ENCODE measurements around the gene AHRR. TPM values are rescaled to one million over a fixed set of nuclear protein-coding genes. Genes with fewer than 3 reads are reported as not detected.

AHRR gene
- total and polyA plus RNA-seq, 3 donors from 2014 or later: 36.9 to 68.5 (median 43.4) TPM

DNA sequence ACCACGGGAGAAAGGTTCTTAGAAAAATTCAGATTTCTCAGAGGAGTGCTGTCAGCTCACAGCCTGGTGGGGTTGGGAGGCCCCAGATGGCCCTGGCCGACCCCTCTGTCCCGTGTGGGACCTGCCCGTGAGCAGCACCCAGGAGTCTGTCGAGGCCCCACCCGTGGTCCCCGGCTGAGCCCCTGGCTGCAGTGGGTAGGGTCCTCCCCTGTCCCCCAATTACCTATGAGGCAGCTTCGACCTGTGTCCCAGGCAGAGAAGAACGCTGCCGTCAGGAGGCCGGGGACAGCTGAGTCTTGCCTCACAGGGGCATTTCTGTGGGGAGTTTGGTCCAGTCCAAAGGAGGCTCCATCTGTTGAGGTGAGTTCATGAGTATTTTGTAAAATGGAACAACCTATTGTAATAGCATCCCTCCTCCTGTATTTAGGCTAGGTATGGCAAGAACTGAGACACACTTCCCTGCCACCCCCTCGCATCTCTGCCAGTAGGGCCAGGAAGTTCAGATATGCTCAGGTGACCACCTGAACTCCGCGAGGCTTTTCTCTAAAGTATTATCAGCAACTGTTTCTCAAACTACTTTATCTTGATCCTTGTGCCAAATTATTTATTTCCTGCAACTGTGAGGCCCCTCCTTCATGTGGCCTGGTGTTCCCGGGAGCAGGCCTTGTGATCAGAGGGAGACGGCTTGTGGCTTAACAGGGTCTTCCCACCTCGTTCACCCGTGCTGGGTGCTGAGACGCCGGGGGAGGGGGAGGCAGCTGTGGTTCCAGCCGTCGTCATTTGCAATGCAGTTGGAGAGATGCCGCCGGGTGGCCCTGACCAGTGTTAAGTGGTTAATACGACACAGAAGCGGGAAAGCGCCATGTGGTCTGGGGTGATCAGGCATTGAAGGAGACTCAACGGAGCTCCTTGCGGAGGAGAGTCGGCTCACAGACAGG, 1.7 kb downstream of the AHRR start:
- Histone ChIP-seq H3K27ac (no peak overlapping the region), H3K9me3 (no peaks in the 10 kb centered on the region), H3K36me3 (ENCODE audit: low read depth, missing control alignments) (no peaks in the 10 kb centered on the region), H3K4me1 (no peaks in the 10 kb centered on the region), H3K4me3 (no peak overlapping the region), H3K27me3 (no peaks in the 10 kb centered on the region)
- intact Hi-C loops (cut with DNase I; ENCODE audit: low total_unique reads): no loop called here
- TF ChIP-seq, protein P1, sequence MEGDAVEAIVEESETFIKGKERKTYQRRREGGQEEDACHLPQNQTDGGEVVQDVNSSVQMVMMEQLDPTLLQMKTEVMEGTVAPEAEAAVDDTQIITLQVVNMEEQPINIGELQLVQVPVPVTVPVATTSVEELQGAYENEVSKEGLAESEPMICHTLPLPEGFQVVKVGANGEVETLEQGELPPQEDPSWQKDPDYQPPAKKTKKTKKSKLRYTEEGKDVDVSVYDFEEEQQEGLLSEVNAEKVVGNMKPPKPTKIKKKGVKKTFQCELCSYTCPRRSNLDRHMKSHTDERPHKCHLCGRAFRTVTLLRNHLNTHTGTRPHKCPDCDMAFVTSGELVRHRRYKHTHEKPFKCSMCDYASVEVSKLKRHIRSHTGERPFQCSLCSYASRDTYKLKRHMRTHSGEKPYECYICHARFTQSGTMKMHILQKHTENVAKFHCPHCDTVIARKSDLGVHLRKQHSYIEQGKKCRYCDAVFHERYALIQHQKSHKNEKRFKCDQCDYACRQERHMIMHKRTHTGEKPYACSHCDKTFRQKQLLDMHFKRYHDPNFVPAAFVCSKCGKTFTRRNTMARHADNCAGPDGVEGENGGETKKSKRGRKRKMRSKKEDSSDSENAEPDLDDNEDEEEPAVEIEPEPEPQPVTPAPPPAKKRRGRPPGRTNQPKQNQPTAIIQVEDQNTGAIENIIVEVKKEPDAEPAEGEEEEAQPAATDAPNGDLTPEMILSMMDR (IDR thresholded peaks at IDR 0.05): no peak
- no peak for TF ChIP-seq POLR2A (IDR thresholded peaks at IDR 0.05)
- peak; percentile 18 for DNase-seq
- 53 to 63% methylated on average over 28 to 30 of the region's 30 CpGs for WGBS, 2 donors

GRCh38 chr5:324736-325612, 3.5 kb downstream of the AHRR start:
- no peak overlapping the region for H3K27ac ChIP-seq
- H3K27me3 ChIP-seq: no peaks in the 10 kb centered on the region
- no peak overlapping the region for H3K4me3 ChIP-seq
- 85 to 87% methylated on average over 24 of the region's 24 CpGs for WGBS, 2 donors
- H3K4me1 ChIP-seq: no peaks in the 10 kb centered on the region
- DNase-seq: no peak
- intact Hi-C loops (cut with DNase I; ENCODE audit: low total_unique reads): no loop called here
- no peaks in the 10 kb centered on the region for H3K9me3 ChIP-seq
- no peak for TF ChIP-seq POLR2A (IDR thresholded peaks at IDR 0.05)
- TF ChIP-seq, protein P1 (IDR thresholded peaks at IDR 0.05): no peak
- no peaks in the 10 kb centered on the region for H3K36me3 ChIP-seq (ENCODE audit: low read depth, missing control alignments)

DNA sequence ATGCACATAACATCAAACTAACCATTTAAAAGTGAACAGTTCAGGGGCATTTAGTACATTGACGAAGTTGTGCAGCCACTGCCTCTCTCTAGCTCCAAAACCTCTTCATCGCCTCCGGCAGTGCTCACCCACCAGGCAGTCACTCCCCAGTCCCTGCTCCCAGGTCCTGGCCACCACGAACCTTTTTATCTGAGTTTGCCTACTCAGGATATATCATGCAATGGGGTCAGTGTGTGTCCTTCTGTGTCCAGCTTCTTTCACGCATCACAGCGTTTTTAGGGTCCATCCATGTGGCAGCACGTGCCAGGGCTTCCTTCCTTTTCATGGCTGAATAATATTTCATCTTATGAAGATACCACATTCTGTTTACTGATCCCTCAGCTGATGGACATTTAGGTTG, 4.6 kb downstream of the AHRR start:
- intact Hi-C loops (cut with DNase I; ENCODE audit: low total_unique reads): no loop called here
- Histone ChIP-seq H3K27ac (no peak overlapping the region), H3K4me3 (no peak overlapping the region), H3K4me1 (no peaks in the 10 kb centered on the region), H3K36me3 (ENCODE audit: low read depth, missing control alignments) (no peaks in the 10 kb centered on the region), H3K9me3 (no peaks in the 10 kb centered on the region), H3K27me3 (no peaks in the 10 kb centered on the region)
- DNase-seq: no peak
- 91 to 94% methylated on average over 7 of the region's 7 CpGs for WGBS, 2 donors
- TF ChIP-seq POLR2A (IDR thresholded peaks at IDR 0.05): no peak
- TF ChIP-seq, protein P1 (IDR thresholded peaks at IDR 0.05): no peak

- no peak for DNase-seq
- Histone ChIP-seq H3K27me3 (no peaks in the 10 kb centered on the region), H3K9me3 (no peaks in the 10 kb centered on the region), H3K4me1 (no peaks in the 10 kb centered on the region), H3K27ac (no peak overlapping the region), H3K4me3 (no peak overlapping the region), H3K36me3 (ENCODE audit: low read depth, missing control alignments) (no peaks in the 10 kb centered on the region)
- WGBS, 2 donors: 89 to 93% methylated on average over 4 of the region's 4 CpGs
- TF ChIP-seq, protein P1 (IDR thresholded peaks at IDR 0.05): no peak
- TF ChIP-seq POLR2A (IDR thresholded peaks at IDR 0.05): no peak
- intact Hi-C loops (cut with DNase I; ENCODE audit: low total_unique reads): no loop called here
Measured at GRCh38 chr5:329121-329735, 7.7 kb downstream of the AHRR start.
